Forelimb muscle (tissue), 1 donor: ENCODE results near the gene CREB5. TPM values are rescaled to one million over a fixed set of nuclear protein-coding genes. Genes with fewer than 3 reads are reported as not detected.

Experiments
- DNase-seq: peaks from one replicate; pipeline ENCODE4 v3.0.0-alpha.2; 2013; ENCODE audit warnings: low read depth
- polyA plus RNA-seq: library from polyadenylated mRNA; unstranded; fragments of 120-200 nt; gene quantifications from one replicate; pipeline ENCODE4 v1.2.1, GENCODE V29; 2013; ENCODE audit not compliant: insufficient read length

The CREB5 gene
- polyA plus RNA-seq, 1 donor = 33.5 TPM

- DNase-seq = no peak
Measured at GRCh38 chr7:28512668-28513440, 100.5 kb downstream of the CREB5 start.

GRCh38 chr7:28516390-28517172 lies 104.3 kb downstream of the CREB5 start:
- no peak for DNase-seq

GRCh38 chr7:28517206-28517605 lies 104.9 kb downstream of the CREB5 start:
- no peak for DNase-seq

- no peak for DNase-seq
Measured at GRCh38 chr7:28517606-28518005, 105.3 kb downstream of the CREB5 start.

- DNase-seq = no peak
Measured at GRCh38 chr7:28520074-28521015, 108.0 kb downstream of the CREB5 start.

- DNase-seq = no peak
Measured at GRCh38 chr7:28524978-28525377, 112.7 kb downstream of the CREB5 start.

- DNase-seq = no peak
Measured at GRCh38 chr7:28528899-28529298, 116.6 kb downstream of the CREB5 start.

GRCh38 chr7:28529755-28530154 lies 117.4 kb downstream of the CREB5 start:
- no peak for DNase-seq

GRCh38 chr7:28530175-28530802 lies 118.0 kb downstream of the CREB5 start:
- DNase-seq = no peak

- DNase-seq = no peak
Measured at GRCh38 chr7:28530803-28531175, 118.5 kb downstream of the CREB5 start.

- no peak for DNase-seq
Measured at GRCh38 chr7:28531291-28531690, 119.0 kb downstream of the CREB5 start.

GRCh38 chr7:28532181-28532580 lies 119.9 kb downstream of the CREB5 start:
- no peak for DNase-seq

- no peak for DNase-seq
Measured at GRCh38 chr7:28533267-28533666, 120.9 kb downstream of the CREB5 start.

- no peak for DNase-seq
Measured at GRCh38 chr7:28533731-28534531, 121.6 kb downstream of the CREB5 start.

- no peak for DNase-seq
Measured at GRCh38 chr7:28536259-28536658, 123.9 kb downstream of the CREB5 start.

GRCh38 chr7:28539289-28539981 lies 127.1 kb downstream of the CREB5 start:
- DNase-seq = no peak

- no peak for DNase-seq
Measured at GRCh38 chr7:28542410-28542809, 130.1 kb downstream of the CREB5 start.

- no peak for DNase-seq
Measured at GRCh38 chr7:28544453-28545117, 132.3 kb downstream of the CREB5 start.

- no peak for DNase-seq
Measured at GRCh38 chr7:28546067-28546466, 133.7 kb downstream of the CREB5 start.

GRCh38 chr7:28547115-28547514 lies 134.8 kb downstream of the CREB5 start:
- no peak for DNase-seq
